Measurements from ENCODE around the gene ATP13A5.

The ATP13A5 gene

DNA sequence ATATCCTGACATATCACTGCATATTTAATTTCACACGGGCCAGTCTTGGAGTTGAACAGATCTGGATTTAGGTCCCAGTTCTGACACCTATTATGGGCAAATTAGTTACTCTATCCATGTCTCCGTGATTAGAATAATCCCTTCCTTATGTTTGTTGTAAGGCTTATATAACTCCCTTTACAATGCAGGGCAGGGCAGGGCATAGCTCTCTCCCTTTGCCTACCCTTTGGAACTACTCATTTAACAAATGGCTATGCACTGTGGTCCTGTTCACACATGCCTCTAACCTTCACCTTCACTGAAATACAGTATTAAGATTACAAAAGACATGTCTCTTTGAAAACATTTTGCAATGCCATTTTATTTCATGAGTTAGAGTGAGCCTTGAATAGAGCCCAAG is 24.8 kb upstream of the ATP13A5 start:
- H3K36me3 ChIP-seq: no peaks in the 10 kb centered on the region
- no peak for DNase-seq
- H3K9me3 ChIP-seq (ENCODE audit: severe bottlenecking): no peaks in the 10 kb centered on the region
- H3K27ac ChIP-seq: no peak overlapping the region
- H3K4me3 ChIP-seq (ENCODE audit: low read depth, low read length): no peak overlapping the region
- no peaks in the 10 kb centered on the region for H3K27me3 ChIP-seq (ENCODE audit: insufficient read depth, low read depth, severe bottlenecking)
- TF ChIP-seq, protein P1, sequence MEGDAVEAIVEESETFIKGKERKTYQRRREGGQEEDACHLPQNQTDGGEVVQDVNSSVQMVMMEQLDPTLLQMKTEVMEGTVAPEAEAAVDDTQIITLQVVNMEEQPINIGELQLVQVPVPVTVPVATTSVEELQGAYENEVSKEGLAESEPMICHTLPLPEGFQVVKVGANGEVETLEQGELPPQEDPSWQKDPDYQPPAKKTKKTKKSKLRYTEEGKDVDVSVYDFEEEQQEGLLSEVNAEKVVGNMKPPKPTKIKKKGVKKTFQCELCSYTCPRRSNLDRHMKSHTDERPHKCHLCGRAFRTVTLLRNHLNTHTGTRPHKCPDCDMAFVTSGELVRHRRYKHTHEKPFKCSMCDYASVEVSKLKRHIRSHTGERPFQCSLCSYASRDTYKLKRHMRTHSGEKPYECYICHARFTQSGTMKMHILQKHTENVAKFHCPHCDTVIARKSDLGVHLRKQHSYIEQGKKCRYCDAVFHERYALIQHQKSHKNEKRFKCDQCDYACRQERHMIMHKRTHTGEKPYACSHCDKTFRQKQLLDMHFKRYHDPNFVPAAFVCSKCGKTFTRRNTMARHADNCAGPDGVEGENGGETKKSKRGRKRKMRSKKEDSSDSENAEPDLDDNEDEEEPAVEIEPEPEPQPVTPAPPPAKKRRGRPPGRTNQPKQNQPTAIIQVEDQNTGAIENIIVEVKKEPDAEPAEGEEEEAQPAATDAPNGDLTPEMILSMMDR (IDR thresholded peaks at IDR 0.05; ENCODE audit: low read depth, low read length): no peak

DNA sequence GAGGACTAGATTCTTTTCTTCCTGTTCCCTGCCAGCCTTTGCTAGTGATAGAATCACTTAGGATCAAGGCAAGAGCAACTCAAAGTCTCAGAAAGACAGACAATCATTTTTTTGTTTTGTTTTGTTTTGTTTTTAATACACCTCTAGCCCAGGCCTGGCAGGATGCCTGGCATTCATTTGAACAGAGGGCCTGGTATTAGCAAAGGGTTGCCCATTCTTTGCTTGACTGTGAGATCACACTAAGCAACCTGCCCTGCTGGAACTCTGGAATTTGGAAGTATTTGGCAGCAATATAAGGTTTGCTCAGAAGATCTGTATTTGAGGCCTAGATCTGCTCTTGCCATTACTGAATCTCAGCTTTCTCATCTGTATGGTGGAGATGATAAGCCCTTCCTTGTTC is 21.8 kb upstream of the ATP13A5 start:
- TF ChIP-seq, protein P1 (IDR thresholded peaks at IDR 0.05; ENCODE audit: low read depth, low read length): no peak
- Histone ChIP-seq H3K4me3 (ENCODE audit: low read depth, low read length) (no peak overlapping the region), H3K27me3 (ENCODE audit: insufficient read depth, low read depth, severe bottlenecking) (no peaks in the 10 kb centered on the region), H3K27ac (no peak overlapping the region), H3K9me3 (ENCODE audit: severe bottlenecking) (no peaks in the 10 kb centered on the region), H3K36me3 (no peaks in the 10 kb centered on the region)
- DNase-seq: no peak

DNA sequence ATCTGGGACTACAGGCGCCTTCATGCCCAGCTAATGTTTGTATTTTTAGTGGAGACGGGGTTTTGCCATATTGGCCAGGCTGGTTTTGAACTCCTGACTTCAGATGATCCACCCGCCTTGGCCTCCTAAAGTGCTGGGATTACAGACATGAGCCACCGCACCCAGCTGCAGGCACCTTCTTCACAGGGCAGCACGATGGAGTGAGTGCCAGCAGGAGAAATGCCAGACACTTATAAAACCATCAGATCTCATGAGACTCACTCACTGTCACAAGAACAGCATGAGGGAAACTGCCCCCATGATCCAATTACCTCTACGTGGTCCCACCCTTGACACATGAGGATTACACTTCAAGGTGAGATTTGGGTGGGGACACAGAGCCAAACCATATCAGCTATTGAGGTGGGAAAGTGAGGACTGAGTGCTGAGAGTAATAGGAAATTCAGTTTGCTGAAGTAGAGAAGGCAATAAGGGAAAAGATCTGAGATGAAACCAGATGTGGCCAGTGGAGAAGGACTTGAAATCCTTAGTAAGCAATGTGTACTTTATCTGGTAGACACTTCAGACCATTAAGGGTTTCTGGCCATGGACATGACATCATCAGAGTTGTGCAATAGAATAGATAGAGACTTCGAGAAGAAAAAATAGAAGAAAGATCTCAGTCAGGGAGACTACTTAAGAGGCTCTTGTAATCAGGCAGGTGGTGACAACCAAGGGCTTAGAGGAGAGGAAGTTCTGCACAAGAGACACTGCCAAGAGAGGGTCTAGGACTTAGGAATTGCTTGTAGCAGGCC is 18.1 kb upstream of the ATP13A5 start:
- no peak overlapping the region for H3K27ac ChIP-seq
- TF ChIP-seq, protein P1 (IDR thresholded peaks at IDR 0.05; ENCODE audit: low read depth, low read length): no peak
- H3K9me3 ChIP-seq (ENCODE audit: severe bottlenecking): no peaks in the 10 kb centered on the region
- H3K36me3 ChIP-seq: no peaks in the 10 kb centered on the region
- no peaks in the 10 kb centered on the region for H3K27me3 ChIP-seq (ENCODE audit: insufficient read depth, low read depth, severe bottlenecking)
- no peak overlapping the region for H3K4me3 ChIP-seq (ENCODE audit: low read depth, low read length)
- no peak for DNase-seq

DNA sequence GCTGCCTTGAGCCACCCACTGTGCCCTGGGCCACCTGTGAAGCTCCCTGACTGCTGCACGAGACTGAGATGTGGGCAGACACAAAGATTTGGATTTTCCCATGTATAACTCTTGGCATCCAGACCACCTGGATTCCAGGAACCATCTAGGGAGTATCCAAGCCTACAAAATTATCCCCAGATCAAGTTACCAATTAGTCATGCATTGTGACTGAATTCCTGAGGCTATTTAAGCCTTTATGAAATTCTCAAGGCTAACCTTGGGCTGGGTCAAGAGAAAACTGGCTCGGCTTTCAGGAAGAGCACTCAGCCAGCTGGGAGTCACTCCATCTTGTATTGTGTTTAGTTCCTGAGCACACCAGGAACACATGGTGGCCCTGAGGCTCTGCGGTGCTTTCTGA is 13.3 kb upstream of the ATP13A5 start:
- Histone ChIP-seq H3K4me3 (ENCODE audit: low read depth, low read length) (no peak overlapping the region), H3K27me3 (ENCODE audit: insufficient read depth, low read depth, severe bottlenecking) (no peaks in the 10 kb centered on the region), H3K36me3 (no peaks in the 10 kb centered on the region), H3K9me3 (ENCODE audit: severe bottlenecking) (no peaks in the 10 kb centered on the region), H3K27ac (no peak overlapping the region)
- TF ChIP-seq, protein P1 (IDR thresholded peaks at IDR 0.05; ENCODE audit: low read depth, low read length): no peak
- DNase-seq: no peak

DNA sequence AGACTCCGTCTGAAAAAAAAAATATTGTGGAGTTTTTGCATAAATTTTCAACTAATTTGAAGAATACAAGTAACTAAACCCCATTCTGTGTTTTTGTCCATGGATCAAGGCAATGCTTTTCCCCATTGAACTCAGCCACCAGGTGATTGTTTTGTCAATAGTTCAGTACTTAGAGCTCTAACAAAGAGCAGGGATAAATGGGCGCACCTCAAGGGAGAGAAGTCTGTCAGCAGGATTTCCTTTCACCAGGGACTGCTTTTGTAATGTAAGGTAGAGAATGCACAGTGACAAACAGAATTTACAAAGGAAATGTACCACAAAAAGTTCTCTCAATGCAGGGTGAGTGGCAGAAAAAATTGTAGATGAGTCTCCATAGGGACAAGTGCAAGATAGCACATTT is 10.8 kb upstream of the ATP13A5 start:
- H3K9me3 ChIP-seq (ENCODE audit: severe bottlenecking): no peaks in the 10 kb centered on the region
- no peak for DNase-seq
- H3K4me3 ChIP-seq (ENCODE audit: low read depth, low read length): no peak overlapping the region
- TF ChIP-seq, protein P1 (IDR thresholded peaks at IDR 0.05; ENCODE audit: low read depth, low read length): no peak
- H3K27me3 ChIP-seq (ENCODE audit: insufficient read depth, low read depth, severe bottlenecking): no peaks in the 10 kb centered on the region
- no peak overlapping the region for H3K27ac ChIP-seq
- H3K36me3 ChIP-seq: no peaks in the 10 kb centered on the region

DNA sequence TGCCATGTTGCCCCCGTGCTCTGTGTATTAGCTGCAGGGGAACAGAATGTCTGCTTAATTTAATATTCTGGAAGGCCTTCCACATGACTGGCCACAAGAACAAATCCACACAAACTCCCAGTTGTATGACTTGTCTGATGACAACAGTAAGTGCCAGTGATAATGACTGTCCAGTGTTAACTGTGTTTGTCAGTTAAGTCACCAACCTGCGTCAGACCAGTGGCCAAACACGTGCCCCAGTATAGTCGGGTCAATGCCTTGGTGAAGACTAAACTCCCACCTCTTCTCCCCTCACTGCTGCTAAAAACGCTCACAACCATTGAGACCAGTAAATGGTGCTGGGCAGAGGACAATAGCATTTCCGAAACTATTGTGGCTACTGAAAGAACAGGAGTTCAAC is 9.8 kb upstream of the ATP13A5 start:
- Histone ChIP-seq H3K9me3 (ENCODE audit: severe bottlenecking) (no peaks in the 10 kb centered on the region), H3K4me3 (ENCODE audit: low read depth, low read length) (no peak overlapping the region), H3K36me3 (no peaks in the 10 kb centered on the region), H3K27ac (no peak overlapping the region), H3K27me3 (ENCODE audit: insufficient read depth, low read depth, severe bottlenecking) (no peaks in the 10 kb centered on the region)
- TF ChIP-seq, protein P1 (IDR thresholded peaks at IDR 0.05; ENCODE audit: low read depth, low read length): no peak
- DNase-seq: no peak
